ENCODE measurements around the gene ANO5.

ANO5 gene

GRCh38 chr11:22317656-22318055, 124.8 kb downstream of the ANO5 start:
- DNase-seq (ENCODE audit: low read depth): no peak
- H3K4me3 ChIP-seq (ENCODE audit: low read depth, low read length): no peak overlapping the region
- TF ChIP-seq CTCF (conservative IDR thresholded peaks at IDR 0.05; ENCODE audit: low read depth, low read length): no peak

- H3K4me3 ChIP-seq (ENCODE audit: low read depth, low read length): no peak overlapping the region
- DNase-seq (ENCODE audit: low read depth): peak; percentile 1
- TF ChIP-seq CTCF (conservative IDR thresholded peaks at IDR 0.05; ENCODE audit: low read depth, low read length): no peak
These were observed 138.9 kb downstream of the ANO5 start for GRCh38 chr11:22331771-22332170.
